Activated CD4-positive, CD25-positive, alpha-beta regulatory T cell (primary cell): ENCODE measurements around the gene TBATA.

Source experiments
- DNase-seq, 4 experiments: peaks; one replicate each; lab custom pipeline; 2025; lab: John Stamatoyannopoulos, UW

TBATA gene

DNA sequence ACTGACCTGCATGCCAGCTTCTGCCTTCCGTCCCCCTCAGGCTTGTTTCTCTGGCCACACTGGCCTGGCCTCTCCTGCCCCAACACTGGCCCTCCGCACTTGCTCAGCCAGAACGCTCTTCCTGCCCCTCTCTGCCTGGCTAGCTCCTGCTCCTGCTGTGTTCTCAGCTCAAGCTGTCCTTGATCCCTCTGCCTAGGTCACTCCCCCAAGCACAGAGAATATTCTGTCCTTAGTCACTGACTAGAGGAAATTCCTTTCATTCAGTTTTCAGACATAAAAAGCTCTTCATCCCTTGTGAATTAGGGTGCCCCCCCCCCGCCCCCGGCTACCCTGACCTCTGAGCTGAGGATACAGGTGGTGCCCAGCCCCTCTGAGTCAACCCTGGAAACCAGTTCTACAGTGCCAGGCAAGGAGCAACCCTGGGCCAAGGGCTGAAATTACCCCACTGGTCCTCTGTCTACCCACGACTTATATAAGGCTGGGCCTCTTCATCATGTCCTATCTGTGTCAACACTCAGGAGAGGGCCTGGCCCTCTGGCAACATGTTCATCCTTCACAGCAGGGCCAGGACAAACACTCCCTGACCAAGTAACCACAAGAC lies 23.9 kb upstream of the TBATA start:
- no peak for DNase-seq

DNA sequence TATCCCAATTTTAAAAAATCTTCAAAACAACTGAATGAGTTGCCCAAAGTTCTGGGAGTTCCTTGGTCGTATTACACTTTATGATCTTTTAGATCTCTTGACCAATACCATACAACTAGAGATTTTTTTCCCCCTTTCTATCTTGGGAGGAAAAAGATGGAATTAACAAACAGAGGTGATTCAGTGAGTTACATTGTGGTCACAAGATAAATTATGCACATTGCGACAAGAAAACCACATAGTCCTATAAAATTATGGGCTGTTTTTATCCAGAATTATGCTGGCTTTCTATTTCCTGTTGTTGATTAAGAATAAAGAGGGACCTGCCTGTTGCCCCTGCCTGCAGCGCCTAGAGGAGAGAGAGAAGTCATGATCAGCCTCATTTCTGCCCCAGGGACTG lies 22.4 kb upstream of the TBATA start:
- no peak for DNase-seq

DNA sequence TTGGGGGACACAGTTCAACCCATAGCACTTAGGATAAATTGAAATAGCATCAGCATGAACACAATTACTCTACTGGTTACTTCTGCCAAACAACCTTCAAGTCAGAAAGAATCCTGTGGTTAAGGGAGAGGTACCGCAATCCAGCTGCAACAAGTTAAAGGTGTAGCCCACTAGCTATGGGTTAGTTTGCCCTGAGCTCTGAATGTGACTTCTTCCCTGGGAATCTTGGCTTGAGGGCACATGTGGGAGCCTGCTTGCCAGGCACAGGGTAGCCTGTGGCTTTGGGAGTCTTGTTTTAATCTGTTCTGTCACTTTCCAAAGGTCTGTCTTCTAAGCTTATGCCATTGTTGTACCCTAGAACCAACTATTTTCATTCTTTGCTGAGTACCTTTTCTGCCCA lies 21.7 kb upstream of the TBATA start:
- DNase-seq, result no peak

DNA sequence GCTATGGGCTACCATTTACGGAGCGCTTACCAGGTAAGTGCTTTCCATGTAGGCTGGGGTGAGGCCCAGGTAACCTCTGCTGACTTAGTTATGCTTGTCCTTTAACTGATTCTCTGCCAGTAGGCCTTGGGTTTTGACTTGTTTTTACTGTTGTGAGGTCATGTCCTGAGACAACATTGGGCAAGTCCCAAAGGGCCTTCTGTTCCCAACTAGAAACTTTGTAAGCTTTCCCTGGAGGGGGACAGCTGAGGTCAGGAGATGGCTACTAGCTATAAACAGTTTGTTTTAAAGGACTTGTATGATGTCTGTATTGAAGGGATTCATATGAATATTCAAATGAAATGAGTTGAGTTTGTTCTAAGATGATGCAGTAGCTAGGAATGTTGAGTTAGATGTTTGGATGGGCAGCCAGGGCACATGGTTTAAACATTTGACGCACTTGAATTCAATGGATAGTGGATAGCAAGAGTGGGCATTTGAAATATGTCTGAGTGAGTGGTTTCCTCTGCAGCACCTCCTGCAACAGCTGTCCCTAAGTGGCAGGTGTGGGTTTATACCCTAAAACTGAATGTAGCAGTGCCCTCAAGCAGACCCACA lies 20.5 kb upstream of the TBATA start:
- no peak for DNase-seq

DNA sequence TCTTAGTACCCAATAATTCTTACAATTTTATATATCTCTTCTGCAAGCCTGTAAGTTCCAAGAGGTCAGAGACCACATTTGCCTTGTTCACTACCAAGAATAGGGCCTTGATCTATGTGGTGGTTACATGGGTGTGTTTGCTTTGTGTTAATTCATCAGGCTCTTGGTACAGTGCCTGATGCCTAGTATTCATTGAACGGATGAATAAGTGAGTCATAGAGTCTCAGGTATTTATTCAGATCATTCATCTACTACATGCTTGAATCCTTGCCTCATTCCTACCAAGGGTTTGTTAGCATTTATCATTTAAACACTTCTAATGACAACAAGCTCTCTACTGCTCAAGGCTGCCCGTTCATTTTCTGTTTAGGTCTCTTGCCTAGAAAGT lies 19.2 kb upstream of the TBATA start:
- DNase-seq, result no peak

DNA sequence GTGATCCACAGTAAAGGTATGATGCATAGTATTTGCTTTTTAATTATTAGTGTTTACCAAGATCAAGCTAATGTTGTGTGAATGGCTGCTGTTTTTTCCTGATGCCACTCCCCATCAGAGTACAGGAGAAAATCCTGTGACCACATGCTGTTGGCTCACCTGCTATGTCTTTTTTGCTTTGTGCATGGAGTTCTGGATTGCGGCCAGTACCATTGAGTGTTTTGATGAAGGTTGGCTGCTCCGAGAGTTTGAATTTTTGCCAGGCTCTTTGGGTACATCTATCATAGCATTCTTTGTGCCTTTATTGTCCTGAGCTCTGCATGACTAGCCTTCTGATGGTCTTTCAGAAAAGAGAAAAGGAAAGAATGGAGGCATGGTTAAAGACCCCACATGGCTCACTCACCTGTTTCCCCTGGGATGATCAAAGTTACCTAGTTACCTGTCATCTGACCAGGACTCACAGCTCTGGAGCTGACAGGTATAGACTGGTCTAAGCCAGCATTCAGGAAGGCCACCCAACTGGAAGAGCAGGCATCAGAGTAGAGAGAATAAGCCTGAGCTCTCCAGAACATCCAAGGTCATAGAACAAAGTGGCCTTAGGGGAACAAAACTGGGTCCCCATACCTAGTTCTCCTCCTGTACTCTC lies 18.7 kb upstream of the TBATA start:
- DNase-seq, result no peak

DNA sequence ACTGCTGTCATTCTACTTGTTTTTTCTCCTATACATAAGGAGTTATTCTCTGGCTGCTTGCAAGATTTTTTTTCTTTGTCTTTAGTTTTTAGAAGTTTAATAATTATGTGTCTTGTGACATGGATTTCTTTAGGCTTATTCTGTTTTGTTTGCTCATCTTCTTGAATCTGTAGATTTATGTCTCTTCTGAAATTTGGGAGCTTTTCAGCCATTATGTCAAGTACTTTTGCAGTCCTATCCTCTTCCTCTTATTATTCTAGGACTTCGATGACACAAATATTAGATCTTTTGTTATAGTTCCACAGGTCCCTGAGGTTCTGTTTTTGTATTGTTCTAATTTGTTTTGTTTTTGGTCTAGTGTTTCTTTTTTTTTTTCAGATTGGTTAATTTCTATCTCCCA lies 16.7 kb upstream of the TBATA start:
- no peak for DNase-seq

DNA sequence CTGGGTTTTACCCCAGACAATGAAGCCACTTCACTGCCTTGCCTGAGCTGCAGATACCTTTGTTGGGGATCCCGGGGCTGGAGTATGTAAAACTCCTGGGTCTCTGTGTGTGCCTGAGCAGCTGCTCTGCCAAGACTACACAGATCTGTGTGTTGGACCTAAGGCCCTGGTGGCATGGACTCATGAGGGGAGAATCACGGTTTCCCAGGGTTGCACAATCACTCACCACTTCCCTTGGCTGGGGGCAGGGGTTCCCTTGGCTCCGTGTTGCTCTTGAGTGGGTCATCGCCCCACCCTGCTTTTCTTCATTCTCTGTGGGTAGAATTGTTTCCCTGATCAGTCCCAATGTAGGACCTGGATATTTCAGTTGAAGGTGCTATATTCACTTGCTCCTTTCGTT lies 13.9 kb upstream of the TBATA start:
- DNase-seq, result no peak

DNA sequence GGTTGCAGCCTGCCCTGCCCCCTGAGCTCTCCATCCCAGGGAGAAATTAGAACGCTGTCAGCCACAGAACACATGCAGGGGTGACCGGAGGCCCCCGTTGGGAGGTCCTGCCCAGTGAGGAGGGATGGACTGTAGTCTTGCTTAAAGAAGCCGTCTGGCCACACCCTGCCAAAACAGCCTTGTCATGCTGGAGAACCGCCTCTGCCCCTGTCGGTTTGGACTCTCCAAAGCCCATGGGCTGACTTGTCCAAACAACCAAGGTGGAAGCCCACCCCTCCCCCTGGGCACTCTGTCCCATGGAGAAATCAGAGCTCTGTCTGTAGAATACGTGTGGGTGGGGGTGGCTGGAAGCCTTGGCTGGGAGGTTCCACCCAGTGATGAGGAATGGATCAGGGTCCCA lies 12.7 kb upstream of the TBATA start:
- DNase-seq, result no peak

DNA sequence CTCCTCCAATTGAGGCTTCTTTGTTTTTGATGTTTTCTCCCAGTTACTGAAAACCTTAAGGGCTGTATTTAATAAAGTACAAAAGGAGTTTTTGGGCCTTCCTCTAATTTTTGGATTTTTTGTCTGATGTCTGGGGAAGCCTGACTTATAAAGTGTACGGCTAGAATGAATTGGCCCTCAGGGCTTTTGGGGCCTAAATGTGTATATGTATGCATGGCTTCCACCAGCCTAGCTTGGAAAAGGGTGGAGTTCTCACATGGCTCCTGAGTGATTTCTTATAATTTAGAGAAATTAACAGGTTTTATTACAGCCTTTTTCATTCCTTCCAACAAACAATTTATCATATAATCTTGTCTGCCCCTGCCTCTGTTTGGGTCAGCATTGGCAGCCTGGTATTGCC lies 10.4 kb upstream of the TBATA start:
- no peak for DNase-seq

DNA sequence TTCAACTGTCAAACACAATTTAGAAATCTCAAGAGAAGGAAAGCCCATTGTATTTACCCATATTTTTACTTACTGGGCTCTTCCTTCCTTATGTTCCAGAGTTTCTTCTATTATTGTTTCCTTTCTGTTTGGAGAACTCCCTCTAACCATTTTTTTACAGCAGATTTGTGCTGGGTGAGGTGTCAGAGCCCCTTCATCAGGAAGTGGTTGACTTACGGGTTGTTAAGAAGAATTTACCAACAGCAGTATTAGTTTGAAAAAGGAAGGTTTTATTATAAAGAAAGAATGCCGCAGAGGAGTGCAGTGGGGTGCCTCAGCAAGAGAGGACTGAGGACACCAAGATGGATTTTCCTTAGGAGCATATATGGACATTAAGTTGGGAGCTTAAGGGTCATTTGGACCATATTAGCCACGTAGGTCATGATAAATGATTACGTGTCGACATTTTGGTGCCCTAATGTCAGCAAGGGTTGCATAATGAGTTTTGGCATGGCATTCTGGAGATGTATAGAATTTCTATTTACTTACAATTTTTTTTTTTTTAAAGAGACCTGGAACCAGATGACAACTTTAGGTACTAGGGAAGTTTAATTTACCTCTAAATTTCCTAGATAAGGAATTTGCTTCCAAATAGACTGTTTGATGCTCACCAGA lies 6.3 kb upstream of the TBATA start:
- no peak for DNase-seq

DNA sequence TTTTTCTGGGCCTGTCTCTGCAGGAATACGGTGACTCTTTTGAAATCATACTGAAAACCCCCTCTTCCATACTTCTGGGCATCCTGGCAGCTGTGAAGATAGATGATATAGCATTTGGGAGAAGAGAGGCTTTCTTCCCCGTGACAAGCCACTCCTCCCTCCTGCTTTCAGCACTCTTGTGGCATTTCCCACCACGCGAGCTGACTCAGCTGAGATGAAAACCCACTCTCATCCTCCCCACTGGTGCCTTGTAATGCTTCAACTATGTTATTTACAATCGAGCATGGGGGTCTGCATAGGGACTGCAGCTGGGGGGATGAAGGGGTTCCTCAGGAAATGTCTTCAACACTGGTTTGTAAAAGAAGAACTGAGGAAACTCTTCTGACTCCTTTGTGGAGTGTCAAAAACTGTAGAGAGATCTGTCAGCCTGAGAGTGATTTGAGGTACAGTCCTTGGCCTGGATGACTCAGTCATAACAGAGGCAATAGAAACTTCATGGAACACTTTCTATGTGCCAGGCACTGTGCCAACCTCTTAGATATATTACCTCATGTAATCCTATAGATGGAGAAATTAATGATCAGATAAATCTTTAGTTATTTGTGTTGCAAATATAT lies 1.7 kb upstream of the TBATA start:
- no peak for DNase-seq

DNA sequence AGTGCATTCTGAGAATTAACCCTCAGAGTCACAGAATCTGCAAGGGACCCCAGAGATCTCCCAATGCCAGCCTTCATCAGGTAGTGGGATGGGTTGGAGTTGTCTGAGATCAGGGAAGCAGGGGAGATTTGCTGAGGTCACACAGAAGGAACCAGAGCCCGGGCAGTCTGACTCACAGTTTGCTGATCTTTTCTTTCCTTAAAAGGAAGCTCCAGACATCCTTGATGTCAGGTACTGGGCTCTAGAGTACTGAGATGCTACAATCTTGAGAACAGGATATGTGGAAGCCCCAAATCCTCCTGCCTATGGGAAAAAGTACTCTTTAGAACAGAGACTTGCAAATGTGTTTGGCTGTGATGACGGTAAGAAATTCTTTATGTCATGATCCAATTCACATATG lies 706 bp downstream of the TBATA start:
- DNase-seq, result no peak

DNA sequence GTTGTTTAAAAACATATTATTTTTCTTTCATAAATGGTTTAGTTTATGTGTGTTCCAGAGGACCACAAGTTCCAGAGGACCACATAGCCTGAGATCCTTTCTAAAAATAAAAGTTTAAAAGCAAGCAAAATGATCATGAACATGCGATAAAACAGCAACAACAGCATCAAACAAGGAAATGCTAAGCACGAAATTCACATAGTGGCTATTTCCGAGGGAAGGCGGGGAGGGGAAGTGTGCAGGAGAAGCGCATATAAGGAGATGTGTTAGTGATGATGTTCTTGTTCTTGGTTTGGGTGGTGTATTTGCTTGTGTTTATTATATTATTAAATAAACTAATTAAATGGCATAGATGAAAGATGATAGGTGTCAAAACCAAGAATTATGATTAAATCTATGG lies 1.2 kb downstream of the TBATA start:
- DNase-seq, result no peak

DNA sequence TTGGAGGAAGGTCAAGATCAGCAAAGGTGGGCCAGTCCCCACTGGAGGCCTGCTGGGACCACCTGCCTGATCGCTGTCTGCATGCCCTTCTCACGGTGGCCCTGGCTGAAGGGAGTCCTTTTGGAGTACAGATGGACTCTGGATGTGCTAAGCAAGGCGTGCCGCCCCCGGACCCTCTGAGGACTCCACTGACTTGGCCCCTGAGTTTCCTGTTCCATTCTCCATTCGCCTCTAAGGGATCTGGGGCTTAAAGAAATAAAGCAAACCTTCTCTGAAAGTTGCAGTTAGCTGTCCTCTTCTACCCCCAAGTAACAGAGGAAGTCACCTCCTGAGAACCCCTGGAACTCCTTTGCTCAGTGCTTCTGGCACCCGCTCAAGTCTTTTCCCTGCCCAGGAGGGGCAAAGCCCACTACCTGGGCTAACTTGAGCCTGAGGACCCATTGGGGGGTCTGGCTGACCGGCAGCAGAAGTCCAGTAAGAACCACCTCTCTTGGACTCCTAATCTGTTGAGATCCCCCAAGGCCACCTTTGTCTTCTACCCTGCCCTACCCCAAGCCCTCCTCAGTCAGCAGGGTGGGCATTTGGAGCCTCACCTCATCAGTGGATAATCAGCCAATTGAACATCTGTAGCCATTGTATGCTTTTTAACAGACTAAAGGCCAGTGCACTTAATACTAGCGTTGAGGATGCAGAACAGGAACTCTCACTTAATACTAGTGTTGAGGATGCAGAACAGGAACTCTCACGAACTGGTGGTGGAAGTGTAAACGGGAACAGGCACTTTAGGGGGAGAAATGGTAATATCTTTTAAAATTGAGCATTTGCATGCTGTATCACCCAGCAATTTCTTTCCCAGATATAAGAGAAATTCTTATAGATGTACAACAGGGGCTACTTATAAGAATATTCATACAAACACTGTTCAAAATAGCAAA lies 2.2 kb downstream of the TBATA start:
- DNase-seq, result no peak

DNA sequence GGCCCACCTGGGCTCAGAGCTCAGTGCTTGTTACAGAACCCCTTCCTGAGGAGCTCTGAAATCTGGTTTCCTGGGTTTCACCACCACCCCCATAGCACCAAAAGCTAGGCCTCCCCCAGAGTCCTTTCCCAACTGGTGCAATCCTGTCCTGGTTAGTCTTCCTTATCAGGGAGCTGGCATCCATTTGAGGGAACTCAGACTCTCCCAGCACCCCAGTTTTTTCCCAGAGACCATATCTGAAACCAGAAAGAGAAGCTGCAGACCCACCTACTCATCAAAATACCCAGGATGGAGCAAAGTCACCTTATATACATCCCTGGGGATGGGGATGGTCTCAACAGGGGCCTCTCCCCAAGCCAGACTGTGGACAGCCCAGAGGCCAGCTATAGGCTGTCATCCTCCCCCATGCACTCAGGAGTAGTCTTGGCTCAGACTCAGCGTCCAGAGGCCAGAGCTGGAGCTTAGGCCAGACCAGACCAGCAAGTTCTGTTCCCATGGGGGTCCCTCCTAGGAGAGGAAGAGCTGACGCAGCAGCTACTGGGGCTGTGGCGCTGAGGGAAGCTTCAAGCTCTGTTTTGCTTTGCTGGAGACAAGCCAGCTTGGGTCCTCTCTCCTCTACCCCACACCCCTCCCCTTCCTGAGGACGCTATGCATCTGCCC lies 3.0 kb downstream of the TBATA start:
- no peak for DNase-seq

DNA sequence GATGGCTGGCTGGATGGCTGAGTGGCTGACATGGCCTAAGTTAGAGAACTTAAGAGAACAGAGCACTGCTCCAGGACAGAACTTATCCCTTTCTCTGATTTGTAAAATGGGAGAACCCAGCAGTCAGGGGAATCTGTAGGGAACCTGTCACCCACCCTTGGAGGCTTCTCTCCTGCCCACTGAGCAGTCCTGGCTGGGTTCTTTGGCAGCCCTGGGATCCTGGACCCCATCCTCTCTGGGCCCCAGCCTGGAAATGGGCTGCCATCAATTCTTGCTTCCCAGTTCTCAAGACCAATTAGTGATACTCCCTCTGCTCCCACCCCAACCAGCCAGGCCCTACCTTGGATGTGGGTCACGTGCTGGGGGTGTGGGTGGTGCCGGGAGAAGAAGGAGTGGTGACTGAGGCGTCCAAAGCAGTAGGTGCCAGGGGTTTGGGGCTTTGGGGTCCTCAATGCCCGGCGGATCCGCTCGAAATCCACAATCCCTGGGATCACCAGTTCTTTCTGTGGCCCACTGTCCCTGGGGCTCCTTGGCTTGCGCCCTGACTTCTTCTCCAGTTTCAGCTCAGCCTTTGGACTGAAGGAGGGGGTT lies 3.6 kb downstream of the TBATA start:
- DNase-seq, result no peak

DNA sequence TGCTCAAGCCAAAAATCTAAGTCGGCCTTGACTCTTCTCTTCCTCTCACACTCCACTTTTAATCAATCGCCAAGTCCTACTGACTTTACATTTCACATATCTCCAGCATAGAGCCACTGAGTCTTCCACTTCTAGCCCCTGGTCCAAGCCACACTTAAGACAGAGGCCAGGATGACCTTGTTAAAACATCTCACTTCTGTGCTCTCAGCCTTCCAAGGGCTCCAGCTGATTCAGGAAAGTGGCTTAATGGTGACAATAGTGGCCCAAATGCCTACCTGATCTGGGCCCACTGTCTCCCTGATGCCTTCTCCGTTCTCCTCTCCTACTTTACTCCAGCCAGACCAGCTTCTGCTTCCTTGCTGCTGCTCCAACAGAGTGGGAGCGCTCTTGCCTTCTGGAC lies 4.4 kb downstream of the TBATA start:
- no peak for DNase-seq

DNA sequence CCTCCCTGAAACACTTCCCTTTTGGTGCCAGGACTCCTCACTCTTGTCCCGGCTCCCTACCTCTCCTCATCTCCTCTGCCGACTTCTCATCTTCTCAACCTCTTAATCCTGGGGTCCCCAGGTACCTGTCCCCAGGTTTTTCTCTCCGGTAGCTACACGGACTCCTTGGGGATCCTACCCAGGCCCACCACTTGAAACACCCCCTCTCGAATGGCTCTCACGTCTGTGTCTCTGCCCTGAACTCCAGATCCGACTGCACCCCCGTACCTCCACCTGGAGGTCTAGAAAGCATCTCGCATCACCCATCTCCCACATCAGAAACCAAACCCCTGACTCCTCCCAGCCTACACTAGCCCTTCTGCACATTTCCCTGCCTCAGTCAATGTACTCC lies 4.8 kb downstream of the TBATA start:
- DNase-seq, result no peak

DNA sequence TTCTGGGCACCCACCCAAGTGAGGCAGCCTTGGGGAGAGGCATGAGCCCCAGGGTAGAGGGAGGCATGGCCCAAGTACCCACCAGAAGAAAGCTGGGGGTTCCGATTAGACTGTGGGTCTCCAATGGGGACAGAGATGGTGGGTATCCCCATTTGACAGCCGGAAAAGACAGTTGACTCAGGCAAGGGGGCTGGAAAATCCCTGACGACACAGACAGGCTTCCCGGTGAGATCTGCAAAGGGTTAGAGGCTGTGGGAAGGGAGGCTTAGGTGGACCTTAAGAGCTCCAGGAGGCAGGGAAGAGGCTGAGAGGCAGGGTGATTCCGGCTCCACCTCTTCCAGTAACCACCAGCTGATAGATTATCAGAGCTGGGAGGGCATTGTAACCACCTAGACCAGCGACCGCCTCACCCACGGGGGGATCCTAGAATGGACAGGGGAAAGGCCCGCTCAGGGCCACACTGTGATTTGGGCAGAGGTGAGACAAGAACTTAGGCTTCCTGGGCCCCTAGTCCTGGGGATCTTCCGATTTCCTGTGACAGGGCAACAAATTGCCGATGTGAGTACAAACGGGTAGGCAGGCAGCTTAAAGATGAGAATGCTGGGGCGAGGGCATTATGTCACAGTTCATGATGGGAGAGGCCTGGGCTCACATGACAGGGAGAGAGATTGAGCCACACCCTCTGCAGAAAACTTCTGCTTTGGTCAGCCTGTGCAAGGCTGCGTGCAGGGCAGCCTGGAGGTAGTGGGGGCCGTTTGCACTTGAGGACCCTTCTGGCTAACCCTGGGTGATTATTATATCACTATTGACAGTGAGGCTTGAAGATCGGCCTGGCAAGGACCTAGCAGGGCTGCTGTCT lies 5.4 kb downstream of the TBATA start:
- no peak for DNase-seq
